PFSK-1 (cell line): ENCODE measurements around the gene UCN2.

ENCODE experiments used
- FOXP2 ChIP-seq: optimal IDR thresholded peaks from 2 replicates; pipeline ENCODE3; 2011; ENCODE audit warnings: borderline replicate concordance, control low read depth, inconsistent platforms; ENCODE audit not compliant: insufficient read depth; ENCODE audit errors: extremely low read length, extremely low read depth
- POLR2AphosphoS5 ChIP-seq: IDR thresholded peaks from 2 replicates; pipeline ENCODE4 v1.6.1; 2012; ENCODE audit warnings: low read depth, mild to moderate bottlenecking, control low read depth, low read length, moderate library complexity
- SIN3A ChIP-seq: IDR thresholded peaks from 2 replicates; pipeline ENCODE4 v1.6.1; 2012; ENCODE audit warnings: mild to moderate bottlenecking, low read length, moderate library complexity, borderline replicate concordance; ENCODE audit not compliant: insufficient read depth
- TAF1 ChIP-seq: IDR thresholded peaks from 2 replicates; pipeline ENCODE4 v1.6.1; 2012; ENCODE audit warnings: low read length, control low read depth, borderline replicate concordance; ENCODE audit not compliant: insufficient read depth
- TF ChIP-seq, protein P1 (sequence below), 2 experiments: IDR thresholded peaks; 2 replicates each; pipeline versions ENCODE4 v1.6.1 to v1.8.0; 2011 to 2012; ENCODE audit warnings: low read depth in 2 of 2, low read length in 2 of 2, control low read depth in 1 of 2, inconsistent platforms in 1 of 2, mild to moderate bottlenecking in 1 of 2, moderate library complexity in 1 of 2; ENCODE audit not compliant: insufficient read depth in 1 of 2

UCN2 gene

DNA sequence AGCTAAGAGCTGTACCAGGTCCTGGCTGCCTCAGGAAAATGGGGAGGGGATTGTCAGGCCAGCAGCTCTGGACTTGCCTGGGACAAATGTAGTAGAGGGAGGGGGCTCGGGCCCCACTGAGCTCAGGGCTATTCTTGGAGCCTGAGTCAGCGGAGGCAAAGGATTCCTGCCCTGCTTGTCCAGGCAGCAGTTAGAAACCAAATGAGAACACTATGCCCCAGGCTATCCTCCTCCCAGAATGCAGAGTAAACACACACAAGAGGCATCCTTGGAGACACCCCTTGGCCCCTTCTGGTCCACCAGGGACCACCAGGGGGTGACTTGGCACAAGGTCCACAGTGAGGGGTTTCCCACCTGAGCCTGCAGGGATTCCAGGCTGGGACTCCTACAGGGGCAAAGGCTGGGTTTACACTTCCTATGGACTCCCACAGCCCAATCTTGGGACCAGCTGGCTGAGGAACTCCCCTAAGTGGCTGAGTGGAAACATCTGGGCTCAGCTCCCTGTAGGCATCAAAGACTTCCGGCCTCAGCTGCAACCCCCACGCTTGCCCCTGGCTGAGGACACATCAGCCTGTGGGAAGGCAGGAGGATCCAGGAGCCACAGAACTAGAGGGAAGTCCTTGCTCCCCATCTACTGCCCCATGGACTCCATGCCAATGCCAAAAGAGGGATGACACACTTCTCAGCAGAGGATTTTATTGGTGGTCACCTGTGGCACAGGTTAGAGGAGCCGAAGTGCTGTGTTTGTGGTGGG lies 34.9 kb upstream of the UCN2 start:
- TF ChIP-seq POLR2AphosphoS5: no peak

DNA sequence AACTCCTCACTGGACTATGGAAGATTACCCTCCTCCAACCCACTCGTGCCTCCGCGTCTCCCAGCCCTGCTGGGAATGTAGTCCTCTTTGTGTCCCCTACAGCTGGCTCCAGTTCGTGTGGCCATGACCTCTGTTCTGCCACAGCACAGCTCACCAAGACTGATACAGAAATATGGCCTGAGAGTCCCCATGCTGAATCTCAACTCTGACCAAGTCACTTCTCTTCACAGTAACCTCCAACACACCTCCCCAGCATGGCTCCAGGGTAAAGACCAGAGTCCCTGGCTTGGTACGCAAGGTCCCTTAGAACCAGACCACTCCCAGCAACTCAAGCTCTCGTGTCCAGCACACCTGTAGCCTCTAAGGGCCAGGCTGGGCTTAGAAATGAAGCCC lies 33.8 kb upstream of the UCN2 start:
- TF ChIP-seq TAF1 (no peak), POLR2AphosphoS5 (no peak), SIN3A (no peak), FOXP2 (no peak)
- TF ChIP-seq, protein P1, sequence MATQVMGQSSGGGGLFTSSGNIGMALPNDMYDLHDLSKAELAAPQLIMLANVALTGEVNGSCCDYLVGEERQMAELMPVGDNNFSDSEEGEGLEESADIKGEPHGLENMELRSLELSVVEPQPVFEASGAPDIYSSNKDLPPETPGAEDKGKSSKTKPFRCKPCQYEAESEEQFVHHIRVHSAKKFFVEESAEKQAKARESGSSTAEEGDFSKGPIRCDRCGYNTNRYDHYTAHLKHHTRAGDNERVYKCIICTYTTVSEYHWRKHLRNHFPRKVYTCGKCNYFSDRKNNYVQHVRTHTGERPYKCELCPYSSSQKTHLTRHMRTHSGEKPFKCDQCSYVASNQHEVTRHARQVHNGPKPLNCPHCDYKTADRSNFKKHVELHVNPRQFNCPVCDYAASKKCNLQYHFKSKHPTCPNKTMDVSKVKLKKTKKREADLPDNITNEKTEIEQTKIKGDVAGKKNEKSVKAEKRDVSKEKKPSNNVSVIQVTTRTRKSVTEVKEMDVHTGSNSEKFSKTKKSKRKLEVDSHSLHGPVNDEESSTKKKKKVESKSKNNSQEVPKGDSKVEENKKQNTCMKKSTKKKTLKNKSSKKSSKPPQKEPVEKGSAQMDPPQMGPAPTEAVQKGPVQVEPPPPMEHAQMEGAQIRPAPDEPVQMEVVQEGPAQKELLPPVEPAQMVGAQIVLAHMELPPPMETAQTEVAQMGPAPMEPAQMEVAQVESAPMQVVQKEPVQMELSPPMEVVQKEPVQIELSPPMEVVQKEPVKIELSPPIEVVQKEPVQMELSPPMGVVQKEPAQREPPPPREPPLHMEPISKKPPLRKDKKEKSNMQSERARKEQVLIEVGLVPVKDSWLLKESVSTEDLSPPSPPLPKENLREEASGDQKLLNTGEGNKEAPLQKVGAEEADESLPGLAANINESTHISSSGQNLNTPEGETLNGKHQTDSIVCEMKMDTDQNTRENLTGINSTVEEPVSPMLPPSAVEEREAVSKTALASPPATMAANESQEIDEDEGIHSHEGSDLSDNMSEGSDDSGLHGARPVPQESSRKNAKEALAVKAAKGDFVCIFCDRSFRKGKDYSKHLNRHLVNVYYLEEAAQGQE (IDR thresholded peaks at IDR 0.05; ENCODE audit: insufficient read depth in 1 of 2, low read depth in 2 of 2, low read length in 2 of 2): no peak

DNA sequence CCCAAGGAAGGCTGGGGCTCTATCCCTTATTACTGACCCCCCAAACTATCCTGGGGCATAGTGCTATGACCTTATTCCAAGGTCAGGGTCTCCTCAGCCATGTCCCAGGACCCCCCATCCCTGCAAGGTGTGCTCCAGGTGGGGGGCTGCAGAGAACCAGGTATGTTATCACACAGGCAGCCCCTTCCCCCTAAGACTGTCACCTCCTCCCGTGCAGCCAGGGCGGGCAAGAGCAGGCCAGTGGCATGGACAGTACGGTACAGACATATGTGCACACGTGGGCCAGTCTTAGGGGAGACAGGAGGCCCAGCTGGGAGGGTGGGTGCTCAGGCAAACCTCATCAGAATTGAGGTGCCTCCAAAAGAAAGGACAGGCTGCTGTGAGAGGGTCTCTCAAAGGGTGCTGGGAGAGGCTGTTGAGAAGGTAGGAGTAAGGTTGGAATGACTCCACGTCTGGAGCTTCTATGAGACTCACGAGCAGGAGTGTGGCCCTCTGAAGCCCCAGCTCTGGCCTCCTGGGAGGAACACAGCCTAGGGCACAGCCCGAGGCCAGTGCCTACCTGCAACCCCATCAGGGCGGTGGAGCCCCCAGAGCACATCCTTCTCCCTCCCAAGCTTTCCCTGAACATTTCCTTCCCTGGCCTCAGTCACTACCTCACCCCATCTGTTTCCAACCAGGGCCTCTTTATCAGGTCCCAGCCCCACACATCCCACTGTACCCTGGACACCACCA lies 33.3 kb upstream of the UCN2 start:
- no peak for TF ChIP-seq SIN3A
- TF ChIP-seq POLR2AphosphoS5: 0 out of 2 replicates have a peak, but pooled peaks have one; percentile 19
- no peak for TF ChIP-seq TAF1
- TF ChIP-seq, protein P1 (IDR thresholded peaks at IDR 0.05; ENCODE audit: insufficient read depth in 1 of 2, low read depth in 2 of 2, low read length in 2 of 2): no peak
- no peak for TF ChIP-seq FOXP2

DNA sequence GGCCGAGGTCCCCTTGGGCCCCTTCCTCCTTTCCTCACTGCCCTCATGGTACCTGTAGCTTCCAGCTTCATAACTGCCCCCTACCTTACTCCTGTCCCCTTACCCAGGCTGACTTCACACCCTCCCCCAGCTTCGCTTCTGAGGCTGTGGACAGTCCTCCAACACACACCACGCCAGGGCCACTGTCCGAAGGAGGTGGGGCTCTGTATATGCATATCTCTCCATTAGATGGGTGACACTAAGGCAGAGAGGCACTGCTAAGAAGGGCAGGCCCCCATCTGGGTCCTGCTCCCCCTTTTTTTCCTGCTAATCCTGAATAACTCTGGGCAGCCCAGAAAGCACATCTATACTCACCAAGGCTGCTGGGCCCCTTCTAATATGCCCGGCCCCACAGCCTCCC lies 32.6 kb upstream of the UCN2 start:
- TF ChIP-seq, protein P1 (IDR thresholded peaks at IDR 0.05; ENCODE audit: insufficient read depth in 1 of 2, low read depth in 2 of 2, low read length in 2 of 2): no peak
- TF ChIP-seq SIN3A: no peak
- no peak for TF ChIP-seq POLR2AphosphoS5
- TF ChIP-seq FOXP2: no peak
- TF ChIP-seq TAF1: no peak

DNA sequence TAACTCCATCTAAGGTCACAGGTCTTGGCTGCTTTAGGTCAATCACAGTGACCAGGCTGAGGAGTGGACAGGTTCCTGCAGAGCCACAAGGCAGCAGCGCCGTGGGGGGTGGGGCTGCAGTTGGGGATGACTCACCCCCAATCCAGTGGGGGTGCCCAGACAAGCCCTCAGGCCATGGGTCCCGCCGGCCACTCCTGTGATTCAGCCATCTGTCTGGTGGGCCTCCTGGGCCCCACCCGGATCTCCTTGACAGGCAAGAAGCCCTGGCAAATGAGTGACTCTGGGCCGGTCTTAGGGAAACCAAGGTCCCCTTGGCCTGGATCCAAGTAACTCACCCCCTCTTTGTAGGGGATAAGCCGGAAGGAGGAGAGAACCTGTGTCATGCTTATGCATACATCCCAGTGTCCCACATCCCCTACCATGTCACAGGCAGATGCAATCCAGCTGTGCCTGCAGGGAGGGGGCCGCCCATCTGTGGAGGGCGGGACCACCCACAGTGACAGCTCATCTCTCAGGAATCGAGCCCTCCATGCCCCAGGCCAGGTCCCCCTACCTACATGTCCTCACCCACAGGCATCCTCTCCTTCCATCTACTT lies 32.0 kb upstream of the UCN2 start:
- no peak for TF ChIP-seq POLR2AphosphoS5
- TF ChIP-seq FOXP2: no peak
- TF ChIP-seq, protein P1 (IDR thresholded peaks at IDR 0.05; ENCODE audit: insufficient read depth in 1 of 2, low read depth in 2 of 2, low read length in 2 of 2): no peak
- TF ChIP-seq SIN3A: no peak
- no peak for TF ChIP-seq TAF1
